SK-N-DZ (cell line): Measurements from ENCODE around the gene FAM151A.

ENCODE experiments used
- DNase-seq: peaks from one replicate; pipeline ENCODE4 v3.0.0-alpha.2; 2015; ENCODE audit warnings: low spot score

The FAM151A gene

GRCh38 chr1:54604051-54604450 is 19.3 kb downstream of the FAM151A start:
- DNase-seq: no peak

GRCh38 chr1:54603241-54603640 is 20.1 kb downstream of the FAM151A start:
- no peak for DNase-seq

- no peak for DNase-seq
Observed at GRCh38 chr1:54602554-54602953, 20.8 kb downstream of the FAM151A start.

GRCh38 chr1:54601730-54602129 is 21.6 kb downstream of the FAM151A start:
- DNase-seq: no peak

GRCh38 chr1:54600947-54601721 is 22.2 kb downstream of the FAM151A start:
- DNase-seq: no peak

GRCh38 chr1:54599211-54599823 is 24.0 kb downstream of the FAM151A start:
- no peak for DNase-seq

GRCh38 chr1:54597455-54598030 is 25.8 kb downstream of the FAM151A start:
- DNase-seq: no peak

GRCh38 chr1:54596756-54597155 is 26.6 kb downstream of the FAM151A start:
- peak; percentile 62 for DNase-seq

- no peak for DNase-seq
Observed at GRCh38 chr1:54595956-54596498, 27.3 kb downstream of the FAM151A start.

GRCh38 chr1:54594463-54594862 is 28.9 kb downstream of the FAM151A start:
- no peak for DNase-seq

GRCh38 chr1:54593571-54594160 is 29.7 kb downstream of the FAM151A start:
- no peak for DNase-seq

GRCh38 chr1:54591127-54591756 is 32.1 kb downstream of the FAM151A start:
- DNase-seq: no peak

GRCh38 chr1:54588377-54588776 is 34.9 kb downstream of the FAM151A start:
- no peak for DNase-seq

GRCh38 chr1:54585181-54586066 is 37.9 kb downstream of the FAM151A start:
- no peak for DNase-seq

- DNase-seq: no peak
Observed at GRCh38 chr1:54584575-54584974, 38.8 kb downstream of the FAM151A start.

GRCh38 chr1:54583871-54584270 is 39.5 kb downstream of the FAM151A start:
- no peak for DNase-seq

GRCh38 chr1:54583307-54583686 is 40.0 kb downstream of the FAM151A start:
- peak; percentile 42 for DNase-seq

GRCh38 chr1:54582566-54583306 is 40.6 kb downstream of the FAM151A start:
- peak; percentile 24 for DNase-seq

GRCh38 chr1:54581621-54582035 is 41.7 kb downstream of the FAM151A start:
- no peak for DNase-seq
